Neutrophil (primary cell): ENCODE results near the gene CCDC92B.

Experiments
- H3K27ac ChIP-seq: fragments of 200-600 bp; sonication (generic); 2 replicates; pipeline ENCODE4 v1.5.1; 2016; ENCODE audit warnings: mild to moderate bottlenecking, moderate library complexity
- H3K27me3 ChIP-seq: fragments of 200-600 bp; sonication (generic); 2 replicates; pipeline ENCODE4 v1.6.0; 2016; ENCODE audit warnings: mild to moderate bottlenecking
- H3K36me3 ChIP-seq: fragments of 200-600 bp; sonication (generic); 2 replicates; pipeline ENCODE4 v1.5.1; 2017
- H3K4me1 ChIP-seq, 2 experiments: fragments of 200-600 bp in 1 of 2; sonication (generic) in 1 of 2; 1 replicate in 1 of 2; 2 replicates in 1 of 2; pipeline versions ENCODE4 v1.5.1 to v1.6.1; 2013 to 2016; ENCODE audit warnings: low read depth in 1 of 2, low read length in 1 of 2, mild to moderate bottlenecking in 1 of 2, moderate library complexity in 1 of 2; ENCODE audit not compliant: control insufficient read depth in 1 of 2, insufficient read depth in 1 of 2
- H3K4me3 ChIP-seq, 2 experiments: fragments of 200-600 bp in 1 of 2; sonication (generic) in 1 of 2; 1 replicate in 1 of 2; 2 replicates in 1 of 2; pipeline ENCODE4 v1.5.1; 2013 to 2016; ENCODE audit warnings: low read depth in 1 of 2, low read length in 1 of 2, mild to moderate bottlenecking in 1 of 2, moderate library complexity in 1 of 2
- H3K9me3 ChIP-seq: fragments of 200-600 bp; sonication (generic); 2 replicates; pipeline ENCODE4 v1.5.1; 2016
- TF ChIP-seq, protein P1 (sequence below): fragments of 200-600 bp; sonication (generic); IDR thresholded peaks from 2 replicates; pipeline ENCODE4 v1.5.1; 2016; ENCODE audit warnings: antibody characterized with exemption

The CCDC92B gene

GRCh38 chr17:2706911-2707510, 42.4 kb downstream of the CCDC92B start:
- H3K27me3 ChIP-seq, result no peaks in the 10 kb centered on the region
- H3K36me3 ChIP-seq, result no peaks in the 10 kb centered on the region
- H3K4me3 ChIP-seq, result no peak overlapping the region
- no peak overlapping the region for H3K27ac ChIP-seq
- TF ChIP-seq, protein P1, sequence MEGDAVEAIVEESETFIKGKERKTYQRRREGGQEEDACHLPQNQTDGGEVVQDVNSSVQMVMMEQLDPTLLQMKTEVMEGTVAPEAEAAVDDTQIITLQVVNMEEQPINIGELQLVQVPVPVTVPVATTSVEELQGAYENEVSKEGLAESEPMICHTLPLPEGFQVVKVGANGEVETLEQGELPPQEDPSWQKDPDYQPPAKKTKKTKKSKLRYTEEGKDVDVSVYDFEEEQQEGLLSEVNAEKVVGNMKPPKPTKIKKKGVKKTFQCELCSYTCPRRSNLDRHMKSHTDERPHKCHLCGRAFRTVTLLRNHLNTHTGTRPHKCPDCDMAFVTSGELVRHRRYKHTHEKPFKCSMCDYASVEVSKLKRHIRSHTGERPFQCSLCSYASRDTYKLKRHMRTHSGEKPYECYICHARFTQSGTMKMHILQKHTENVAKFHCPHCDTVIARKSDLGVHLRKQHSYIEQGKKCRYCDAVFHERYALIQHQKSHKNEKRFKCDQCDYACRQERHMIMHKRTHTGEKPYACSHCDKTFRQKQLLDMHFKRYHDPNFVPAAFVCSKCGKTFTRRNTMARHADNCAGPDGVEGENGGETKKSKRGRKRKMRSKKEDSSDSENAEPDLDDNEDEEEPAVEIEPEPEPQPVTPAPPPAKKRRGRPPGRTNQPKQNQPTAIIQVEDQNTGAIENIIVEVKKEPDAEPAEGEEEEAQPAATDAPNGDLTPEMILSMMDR, result no peak
- no peaks in the 10 kb centered on the region for H3K9me3 ChIP-seq
- H3K4me1 ChIP-seq, result peaks cover 16 to 18% of the 10 kb centered on the region in 2 experiments

GRCh38 chr17:2705888-2706795, 43.3 kb downstream of the CCDC92B start:
- Histone ChIP-seq H3K4me3 (no peak overlapping the region), H3K4me1 (peaks cover 12 to 13% of the 10 kb centered on the region in 2 experiments), H3K27ac (no peak overlapping the region), H3K9me3 (no peaks in the 10 kb centered on the region), H3K36me3 (peaks cover 6% of the 10 kb centered on the region), H3K27me3 (no peaks in the 10 kb centered on the region)
- TF ChIP-seq, protein P1, result no peak

- TF ChIP-seq, protein P1, result no peak
Observed at GRCh38 chr17:2705263-2705662, 44.2 kb downstream of the CCDC92B start.

DNA sequence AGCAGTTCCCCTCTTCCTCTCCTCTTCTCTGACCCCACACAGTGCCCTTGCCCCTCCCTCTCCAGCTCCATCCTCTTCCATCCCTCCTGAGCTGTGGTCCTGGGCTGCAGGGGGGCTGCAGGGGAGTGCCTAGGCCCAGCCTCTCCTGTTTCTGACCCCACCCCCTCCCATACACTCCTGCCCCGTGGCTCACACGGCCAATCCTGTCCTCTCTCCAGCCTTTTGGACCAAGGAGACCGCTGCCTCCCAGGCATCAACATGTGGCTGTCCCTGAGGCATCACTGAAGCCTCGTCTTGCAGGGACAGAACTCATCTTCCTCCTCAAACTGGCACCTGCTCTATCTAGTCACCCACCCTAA, 44.6 kb downstream of the CCDC92B start:
- Histone ChIP-seq H3K9me3 (no peaks in the 10 kb centered on the region), H3K36me3 (peaks cover 19% of the 10 kb centered on the region), H3K27me3 (no peaks in the 10 kb centered on the region), H3K4me1 (peaks cover 0 to under 1% of the 10 kb centered on the region in 2 experiments), H3K27ac (no peak overlapping the region), H3K4me3 (no peak overlapping the region)
- TF ChIP-seq, protein P1, result no peak

More at GRCh38 chr17:2705263-2705662, 44.2 kb downstream of the CCDC92B start:
- Histone ChIP-seq H3K4me3 (no peak overlapping the region), H3K9me3 (no peaks in the 10 kb centered on the region), H3K36me3 (peaks cover 15% of the 10 kb centered on the region), H3K4me1 (peaks cover 3 to 4% of the 10 kb centered on the region in 2 experiments), H3K27ac (no peak overlapping the region), H3K27me3 (no peaks in the 10 kb centered on the region)

DNA sequence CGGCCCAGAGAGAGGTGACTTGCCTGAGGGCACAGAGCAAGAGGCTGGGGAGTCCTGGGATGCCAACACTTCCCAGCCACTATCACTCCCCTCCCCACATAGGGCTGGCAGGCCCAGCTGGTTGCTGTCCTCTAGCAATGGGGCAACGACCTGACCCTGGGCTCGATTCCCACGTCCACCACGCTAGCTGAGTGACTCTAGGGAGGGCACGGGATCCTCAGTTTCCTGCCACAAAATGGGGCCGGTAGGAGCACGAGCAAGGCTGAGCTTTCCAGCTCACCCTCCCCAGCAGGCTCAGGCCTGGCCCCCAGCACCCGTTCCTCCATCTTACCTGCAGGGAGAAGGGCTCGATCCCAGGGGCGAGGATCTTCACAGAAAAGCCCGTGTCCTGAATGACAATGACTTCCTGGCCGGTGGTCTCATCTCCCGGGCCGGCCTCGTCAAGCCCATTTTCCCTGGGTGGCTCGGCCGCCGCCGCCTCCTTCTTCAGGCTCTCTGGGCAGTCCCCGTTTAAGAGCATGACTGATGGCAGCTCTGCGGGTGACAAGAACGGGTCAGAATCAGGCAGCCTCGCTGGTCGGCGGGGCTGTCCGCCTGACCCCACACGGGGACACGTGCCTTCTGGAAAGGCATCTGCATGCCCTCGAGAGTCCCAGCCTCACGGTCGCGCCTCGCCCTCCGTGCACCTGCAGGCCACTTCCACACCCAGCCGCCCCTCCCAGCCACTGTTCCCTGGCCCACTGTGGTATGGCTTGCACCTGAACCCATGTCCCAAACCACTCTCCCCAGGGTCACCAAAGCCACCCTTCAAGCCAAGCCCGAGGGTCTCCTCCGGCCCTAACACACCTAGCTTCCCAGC, 45.2 kb downstream of the CCDC92B start:
- H3K4me3 ChIP-seq, result no peak overlapping the region
- no peaks in the 10 kb centered on the region for H3K27me3 ChIP-seq
- H3K4me1 ChIP-seq, result no peaks in the 10 kb centered on the region
- H3K36me3 ChIP-seq, result peaks cover 19% of the 10 kb centered on the region
- H3K27ac ChIP-seq, result no peak overlapping the region
- H3K9me3 ChIP-seq, result no peaks in the 10 kb centered on the region
- TF ChIP-seq, protein P1, result no peak
